ENCODE data around the gene AHSA1.

- TF ChIP-seq CTCF (optimal IDR thresholded peaks at IDR 0.05 in 1 of 3, IDR thresholded peaks at IDR 0.05 in 1 of 3, conservative IDR thresholded peaks at IDR 0.05 in 1 of 3; ENCODE audit: extremely low read depth in 1 of 3, insufficient read depth in 2 of 3, low read length in 3 of 3) = no peak
- TF ChIP-seq EZH2 (IDR thresholded peaks at IDR 0.05; ENCODE audit: low read length) = no peak
Measured at GRCh38 chr14:77485901-77486678, 28.2 kb downstream of the AHSA1 start.

Measured in keratinocyte (primary cell).